NCI-H128 (cell line): ENCODE results near the gene AAMDC.
A peak's percentile ranks its signal among the peaks of the same experiment; 100 is the strongest.
"Not testable (repeated sequence)": the region's sequence is repeated elsewhere in the genome, so short reads cannot be mapped to it uniquely, and the experiment has no call there.

Experiments
- DNase-seq: peaks from one replicate; lab custom pipeline; 2025; ENCODE audit not compliant: unreplicated experiment; lab: John Stamatoyannopoulos, UW

Gene AAMDC

DNA sequence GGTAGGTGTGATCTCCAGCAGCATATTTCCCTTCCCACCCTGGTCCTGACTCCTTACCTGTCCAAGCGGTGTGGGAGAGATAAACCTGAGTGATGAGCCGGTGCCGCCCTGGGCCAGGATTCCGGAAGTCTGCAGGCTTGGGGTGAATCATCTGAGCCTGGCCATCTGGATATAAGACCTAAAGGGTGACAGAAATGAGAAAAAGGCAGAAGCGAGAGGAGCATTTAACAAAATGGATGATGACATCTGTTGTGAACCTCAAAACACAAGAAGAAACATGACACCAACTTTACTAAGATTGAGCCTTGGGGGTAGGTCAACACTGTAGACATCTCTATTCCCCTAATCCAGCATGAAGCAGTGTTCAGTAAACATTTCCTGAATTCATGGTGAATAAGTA lies 62.8 kb downstream of the AAMDC start:
- DNase-seq: no peak

DNA sequence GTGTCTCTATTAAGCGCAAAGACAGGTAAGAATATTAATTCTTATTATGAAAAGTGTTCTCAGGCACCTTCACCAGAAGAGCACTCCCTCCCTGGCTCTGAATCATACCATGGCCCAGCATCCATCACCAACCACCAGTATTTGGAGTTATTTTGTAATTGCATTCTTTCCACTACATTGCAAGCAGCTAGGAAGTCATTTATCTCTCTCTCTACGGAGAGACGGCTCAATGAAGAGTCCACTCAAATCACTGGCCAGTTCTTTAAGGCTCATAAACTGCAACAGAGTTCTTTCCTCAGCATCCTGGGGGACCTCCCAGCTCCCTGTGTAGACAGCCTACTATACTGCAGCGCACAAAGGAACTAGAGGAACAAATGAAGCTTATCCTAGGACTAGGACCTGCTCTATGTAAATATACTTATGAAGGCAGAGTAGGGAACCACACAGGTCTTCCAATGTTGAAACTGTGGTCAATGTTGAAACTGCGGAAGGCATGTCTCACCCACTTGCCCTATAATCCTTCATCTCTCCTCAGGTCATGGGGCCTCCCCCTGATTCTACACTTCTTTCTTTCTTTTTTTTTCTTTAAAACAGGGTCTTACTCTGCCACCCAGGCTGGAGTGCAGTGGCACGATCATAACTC lies 63.4 kb downstream of the AAMDC start:
- DNase-seq: no peak

DNA sequence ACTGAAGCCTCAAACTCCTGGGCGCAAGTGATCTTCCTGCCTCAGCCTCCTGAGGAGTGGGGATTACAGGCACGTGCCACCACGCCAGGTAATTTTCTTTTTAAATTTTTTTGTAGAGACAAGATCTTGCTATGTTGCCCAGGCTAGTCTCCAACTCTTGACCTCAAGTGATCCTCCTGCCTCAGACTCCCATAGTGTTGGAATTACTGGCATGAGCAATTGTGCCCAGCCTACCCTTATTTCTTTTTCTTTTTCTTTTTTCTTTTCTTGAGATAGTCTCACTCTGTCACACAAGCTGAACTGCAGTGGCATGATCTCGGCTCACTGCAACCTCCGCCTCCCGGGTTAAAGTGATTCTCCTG lies 63.9 kb downstream of the AAMDC start:
- no peak for DNase-seq

DNA sequence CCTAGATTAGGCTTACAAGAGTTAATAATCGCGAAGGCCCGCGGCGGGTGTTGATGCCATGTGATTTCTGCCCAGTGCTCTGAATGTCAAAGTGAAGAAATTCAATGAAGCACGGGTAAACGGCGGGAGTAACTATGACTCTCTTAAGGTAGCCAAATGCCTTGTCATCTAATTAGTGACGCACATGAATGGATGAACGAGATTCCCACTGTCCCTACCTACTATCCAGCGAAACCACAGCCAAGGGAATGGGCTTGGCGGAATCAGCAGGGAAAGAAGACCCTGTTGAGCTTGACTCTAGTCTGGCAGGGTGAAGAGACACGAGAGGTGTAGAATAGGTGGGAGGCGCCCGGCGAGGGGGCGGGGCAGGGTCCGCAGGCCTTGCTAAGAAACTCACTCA lies 65.5 kb downstream of the AAMDC start:
- no peak for DNase-seq

DNA sequence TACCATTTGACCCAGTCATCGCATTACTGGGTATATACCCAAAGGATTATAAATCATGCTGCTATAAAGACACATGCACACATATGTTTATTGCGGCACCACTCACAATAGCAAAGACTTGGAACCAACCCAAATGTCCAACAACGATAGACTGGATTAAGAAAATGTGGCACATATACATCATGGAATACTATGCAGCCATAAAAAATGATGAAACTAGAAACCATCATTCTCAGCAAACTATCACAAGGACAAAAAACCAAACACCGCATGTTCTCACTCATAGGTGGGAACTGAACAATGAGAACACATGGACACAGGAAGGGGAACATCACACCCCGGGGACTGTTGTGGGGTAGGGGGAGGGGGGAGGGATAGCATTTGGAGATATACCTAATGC lies 68.1 kb downstream of the AAMDC start:
- not testable (repeated sequence) for DNase-seq

DNA sequence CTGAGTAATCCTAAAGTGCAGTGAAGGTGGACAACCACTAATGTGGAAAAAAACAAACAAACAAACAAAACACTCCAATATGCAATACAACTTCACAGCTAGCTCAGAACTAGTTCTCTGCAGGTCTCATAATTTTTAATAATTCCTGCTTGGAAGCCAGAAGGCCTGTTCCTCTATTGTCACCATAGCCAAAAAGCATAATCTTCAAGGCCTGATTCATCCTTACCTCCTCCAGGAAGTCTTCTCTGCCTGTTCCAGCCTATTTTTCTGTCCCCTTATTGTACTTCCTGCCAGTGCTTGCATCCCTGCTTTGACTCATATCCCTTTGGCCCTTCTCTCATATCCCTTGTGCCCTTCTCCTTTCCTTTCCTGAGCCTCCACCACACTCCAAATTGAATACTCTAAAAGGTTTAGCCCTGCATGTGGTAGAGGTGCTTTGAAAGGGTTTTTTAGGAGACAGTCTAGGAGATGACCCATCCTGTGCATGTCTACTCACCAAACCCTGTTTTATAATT lies 69.2 kb downstream of the AAMDC start:
- DNase-seq: not testable (repeated sequence)

DNA sequence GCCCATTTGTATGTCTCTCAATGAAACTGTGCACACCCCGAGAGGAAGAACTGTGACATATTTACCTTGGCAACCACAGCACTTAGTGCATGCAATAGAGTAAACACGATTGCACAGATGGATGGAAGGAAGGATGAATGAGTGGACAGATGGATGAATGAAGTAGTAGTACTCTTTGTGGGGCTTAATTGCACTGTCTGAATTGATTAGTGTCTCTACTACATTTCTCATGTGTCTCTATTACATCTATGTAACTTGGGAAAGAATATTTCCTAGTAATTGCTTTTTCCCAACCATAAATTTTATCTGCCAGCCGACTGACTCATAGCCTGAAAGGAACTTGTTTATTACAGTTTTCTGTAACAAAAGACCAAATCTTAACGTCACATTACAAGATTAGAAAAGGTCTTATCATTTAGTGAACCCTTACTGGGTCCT lies 69.7 kb downstream of the AAMDC start:
- DNase-seq: not testable (repeated sequence)

DNA sequence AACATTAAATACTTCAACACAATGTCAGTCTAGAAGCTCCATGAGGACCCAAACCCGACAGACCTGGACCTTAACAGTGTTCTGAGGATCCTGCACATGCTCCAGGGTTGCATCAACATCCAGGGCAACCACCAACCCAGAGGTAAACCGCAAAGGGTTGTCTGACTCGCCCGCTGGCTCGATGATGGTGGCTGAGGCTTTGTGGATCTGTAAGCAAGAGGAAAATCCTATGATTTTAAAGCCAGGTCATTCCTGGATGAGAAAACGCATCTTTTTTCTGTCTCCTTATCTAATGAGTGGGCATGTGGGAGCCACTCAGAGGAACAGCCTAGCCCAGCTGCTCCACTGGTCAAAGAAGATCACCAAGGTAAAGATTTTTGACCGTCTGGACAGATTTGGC lies 70.3 kb downstream of the AAMDC start:
- not testable (repeated sequence) for DNase-seq

DNA sequence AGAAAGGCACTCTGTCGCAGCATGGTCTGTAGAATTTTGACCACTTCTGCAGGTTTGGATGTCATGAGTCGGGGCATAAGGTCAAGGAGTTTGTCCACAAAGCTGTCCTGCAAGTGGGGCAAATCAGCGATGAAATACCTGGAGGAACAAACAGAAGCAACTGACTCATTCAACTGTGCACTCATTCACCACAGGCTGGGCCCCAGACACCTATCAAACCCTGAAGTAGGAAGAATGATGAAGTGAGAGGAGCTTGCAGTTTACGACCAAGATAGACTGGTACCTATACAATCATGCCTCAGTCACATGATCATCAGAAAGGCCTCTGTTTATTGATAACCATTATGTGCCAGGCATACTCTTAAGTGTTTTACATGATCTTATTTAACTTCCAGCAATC lies 70.8 kb downstream of the AAMDC start:
- DNase-seq: not testable (repeated sequence)

DNA sequence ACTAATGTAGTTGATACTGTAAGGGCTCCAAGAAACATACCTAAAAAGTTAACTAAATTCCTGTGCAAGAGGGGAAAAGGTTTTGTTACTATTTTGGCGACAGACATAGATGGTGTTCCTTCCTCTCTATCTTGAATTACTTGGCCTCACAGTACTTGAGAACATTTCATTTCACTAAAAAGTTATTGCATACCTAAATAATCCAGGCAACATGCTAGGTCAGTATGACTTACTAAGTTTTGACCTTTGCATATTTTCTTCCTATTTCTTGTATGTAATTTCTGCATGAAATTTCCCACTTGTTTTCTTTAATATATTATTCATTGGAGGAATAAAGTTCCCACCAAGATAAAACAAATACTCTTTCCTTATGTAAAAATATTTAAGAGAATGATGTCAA lies 74.0 kb downstream of the AAMDC start:
- not testable (repeated sequence) for DNase-seq

DNA sequence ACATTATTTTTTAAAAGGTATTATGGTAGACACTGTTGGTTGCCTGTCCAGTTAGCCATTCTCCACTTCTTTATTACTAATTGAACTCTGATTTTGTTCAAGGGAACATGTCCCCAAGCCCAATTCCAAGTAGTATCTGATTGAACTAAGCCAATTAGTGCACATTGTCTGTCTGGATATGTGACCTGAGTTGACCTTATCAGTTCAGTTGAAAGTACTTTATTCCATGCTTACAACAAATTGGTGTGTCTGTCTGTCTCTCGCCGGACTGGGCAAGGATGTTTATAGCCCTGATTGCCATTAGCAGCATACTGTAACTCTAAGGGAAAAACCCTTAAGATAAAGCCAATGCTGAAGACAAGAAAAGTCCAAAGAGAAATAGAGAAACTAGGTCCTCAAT lies 87.9 kb downstream of the AAMDC start:
- DNase-seq: no peak

DNA sequence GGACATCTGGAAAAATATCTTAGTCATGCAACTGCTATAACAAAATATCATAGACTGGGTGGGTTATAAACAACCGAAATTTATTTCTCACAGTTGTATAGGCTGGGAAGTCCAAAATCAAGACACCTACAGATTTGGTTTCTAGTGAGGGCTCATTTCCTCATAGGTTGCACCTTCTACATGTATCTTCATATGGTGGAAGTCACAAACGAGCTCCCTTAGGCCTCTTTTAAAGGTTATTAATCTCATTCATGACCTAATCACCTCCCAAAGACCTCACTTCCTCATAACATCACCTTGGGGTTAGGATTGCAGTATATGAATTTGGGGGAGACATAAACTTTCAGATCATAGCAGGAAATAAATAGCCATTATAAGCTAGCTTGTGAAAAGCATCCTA lies 88.3 kb downstream of the AAMDC start:
- DNase-seq: no peak

DNA sequence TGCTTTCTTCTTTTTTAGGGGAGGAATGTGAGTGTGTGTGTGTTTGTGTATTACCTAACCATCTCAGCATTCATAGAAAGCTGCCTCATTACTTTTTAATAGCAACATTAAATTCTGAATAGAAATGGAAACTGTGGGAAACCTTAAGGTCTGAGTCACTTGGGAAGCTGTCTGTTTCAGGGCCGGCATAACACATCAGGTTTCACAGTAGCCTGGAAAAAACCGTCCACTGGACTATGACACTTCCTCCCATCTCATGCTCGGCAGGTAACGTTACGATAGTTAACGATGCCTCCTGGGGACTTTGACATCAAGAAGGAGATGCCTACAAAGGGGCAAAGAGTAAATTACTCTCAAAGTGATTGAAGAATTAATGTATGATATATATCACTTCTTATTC lies 89.9 kb downstream of the AAMDC start:
- DNase-seq: not testable (repeated sequence)

DNA sequence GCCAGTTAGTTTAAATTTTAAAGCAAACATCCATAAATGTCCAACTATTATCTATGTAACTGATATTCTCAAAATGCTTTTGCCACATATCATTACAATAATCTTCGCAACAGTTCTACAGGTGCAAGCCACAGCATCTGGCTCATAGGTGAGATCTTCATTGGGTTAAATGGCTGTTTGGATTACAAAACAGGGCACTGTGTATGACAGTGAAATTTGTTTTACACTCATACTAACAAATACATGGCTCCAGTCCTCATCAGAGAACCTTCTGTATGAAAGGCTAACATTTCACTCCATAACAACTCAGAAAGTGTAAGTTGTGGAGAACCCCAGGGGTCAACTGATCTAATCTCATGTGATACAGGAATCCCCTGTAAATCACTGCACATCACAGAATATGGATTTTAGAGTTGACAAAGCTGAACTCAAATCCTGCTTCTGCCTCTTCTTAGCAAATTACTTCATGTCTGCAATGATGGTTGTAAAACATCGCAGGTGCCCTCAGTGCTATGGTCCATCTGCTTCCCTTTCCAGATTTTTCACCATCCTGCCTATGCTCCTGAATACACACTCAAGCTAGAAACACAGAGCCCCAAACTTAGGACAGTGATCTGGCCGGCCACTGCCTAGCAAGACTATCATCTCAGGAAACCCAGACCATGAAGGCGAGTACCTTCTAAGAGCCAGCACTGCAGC lies 92.8 kb downstream of the AAMDC start:
- DNase-seq: not testable (repeated sequence)

DNA sequence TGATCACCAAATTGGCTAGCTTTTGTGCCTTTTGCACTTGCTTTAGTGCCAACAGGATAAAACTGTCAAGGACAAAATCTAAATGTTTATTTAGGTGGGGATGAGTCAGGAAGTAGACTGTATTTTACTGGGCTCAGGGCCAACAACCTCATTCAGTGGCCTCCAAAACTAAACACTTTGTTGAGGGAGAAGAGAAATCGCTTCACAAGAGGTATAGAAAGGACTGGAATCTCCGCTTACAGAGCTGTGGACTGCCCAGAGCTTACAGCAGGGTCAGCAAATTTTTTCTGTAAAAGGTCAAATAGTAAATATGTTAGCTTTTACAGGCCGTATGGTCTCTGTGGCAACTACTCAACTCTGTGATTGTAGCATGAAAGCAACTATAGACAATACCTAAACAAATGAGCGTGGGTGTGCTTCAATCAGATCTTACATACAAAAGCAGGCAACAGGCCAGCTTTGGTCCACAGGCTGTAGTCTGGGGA lies 93.4 kb downstream of the AAMDC start:
- DNase-seq: peak; percentile 37

DNA sequence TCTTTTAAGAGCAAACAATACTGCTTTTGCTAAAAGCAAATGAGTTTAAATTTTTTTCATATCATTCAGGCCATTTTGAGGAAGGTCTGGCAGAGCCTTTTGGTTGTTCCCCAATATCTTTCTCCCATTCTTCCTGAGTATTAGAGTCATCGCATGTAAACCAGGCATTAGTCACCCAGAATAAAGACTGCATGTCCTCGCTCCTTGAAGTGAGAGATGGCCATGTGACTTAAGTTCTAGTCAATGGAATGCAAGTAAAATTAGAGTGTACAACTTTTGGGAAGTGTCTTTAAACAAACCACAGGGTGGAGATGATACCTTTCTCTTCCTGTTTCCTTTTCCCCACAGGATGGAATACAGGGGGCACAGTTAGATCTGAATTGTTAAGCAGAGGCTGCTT lies 96.8 kb downstream of the AAMDC start:
- DNase-seq: not testable (repeated sequence)
